GM12878 (cell line): Measurements from ENCODE around the gene LMF1. TPM values are rescaled to one million over a fixed set of nuclear protein-coding genes. Genes with fewer than 3 reads are reported as not detected.

Experiments
- ATAC-seq: fragments of 200-7000 bp; cut with Tn5 transposase; 3 replicates; pipeline ENCODE4 v1.9.1; 2020; ENCODE audit warnings: mild to moderate bottlenecking, moderate library complexity
- BruUV-seq: library from RNA; stranded (reverse); fragments of 400-500 nt; replicated peaks from 2 replicates; lab custom pipeline; 2021; lab: Mats Ljungman, UMichigan
- CTCF ChIA-PET: fragments of 300-600 bp; sonication (Branson Sonifier 250); formaldehyde crosslinking; extraction: SDS; loops from one replicate; lab custom pipeline; 2021; ENCODE audit warnings: inconsistent platforms; lab: Yijun Ruan, JAX
- POLR2A ChIA-PET: fragments of 350-600 bp; formaldehyde crosslinking; extraction: SDS; loops from one replicate; lab custom pipeline; 2021; ENCODE audit warnings: inconsistent platforms; lab: Charles Lee
- RAD21 ChIA-PET: fragments of 300-600 bp; sonication (Branson Sonifier 250); formaldehyde crosslinking; loops from one replicate; lab custom pipeline; 2023; ENCODE audit warnings: antibody characterized with exemption; ENCODE audit not compliant: unreplicated experiment; lab: Charles Lee
- SMC1A ChIA-PET: fragments of 300-600 bp; sonication (Branson Sonifier 250); formaldehyde crosslinking; loops from one replicate; lab custom pipeline; 2023; ENCODE audit not compliant: unreplicated experiment, uncharacterized antibody; lab: Charles Lee
- DNase-seq: peaks from one replicate; pipeline ENCODE4 v3.0.0-alpha.2; 2011; ENCODE audit warnings: low read depth, low spot score
- FAIRE-seq: peaks from 3 replicates; lab custom pipeline; 2011; peaks lifted over from hg19 to GRCh38; lab: Jason Lieb, UNC
- H2AFZ ChIP-seq: 2 replicates; pipeline ENCODE4 v1.6.0; 2011; ENCODE audit warnings: low read depth, low read length, control low read depth; ENCODE audit not compliant: control insufficient read depth
- H3K27ac ChIP-seq: 2 replicates; pipeline ENCODE4 v1.5.1; 2011; ENCODE audit warnings: control low read depth; ENCODE audit not compliant: control insufficient read depth, insufficient read depth
- H3K27me3 ChIP-seq, 2 experiments: replicated peaks in 1 of 2; 2 replicates each; pipeline versions ENCODE4 v1.6.0 to v1.6.1; 2011; ENCODE audit warnings: low read length in 1 of 2; ENCODE audit not compliant: control insufficient read depth in 2 of 2, insufficient read depth in 2 of 2
- H3K36me3 ChIP-seq, 2 experiments: 2 replicates each; pipeline ENCODE4 v1.5.1; 2011; ENCODE audit warnings: low read length in 1 of 2; ENCODE audit not compliant: control insufficient read depth in 2 of 2, insufficient read depth in 2 of 2
- H3K4me1 ChIP-seq: 2 replicates; pipeline ENCODE4 v1.6.1; 2011; ENCODE audit warnings: mild to moderate bottlenecking, low read length, moderate library complexity, mixed read lengths; ENCODE audit not compliant: control insufficient read depth, insufficient read depth
- H3K4me2 ChIP-seq: 2 replicates; pipeline ENCODE4 v1.6.0; 2011; ENCODE audit warnings: control low read depth; ENCODE audit not compliant: control insufficient read depth, insufficient read depth
- H3K4me3 ChIP-seq: fragments of 200-600 bp; sonication (generic); 2 replicates; pipeline ENCODE4 v1.5.1; 2016
- H3K79me2 ChIP-seq: 2 replicates; pipeline ENCODE4 v1.6.0; 2011; ENCODE audit warnings: low read length; ENCODE audit not compliant: control insufficient read depth, insufficient read depth
- H3K9ac ChIP-seq: 2 replicates; pipeline ENCODE4 v1.8.0; 2011; ENCODE audit warnings: low read length, control low read depth, mixed read lengths; ENCODE audit not compliant: control insufficient read depth, insufficient read depth
- H3K9me3 ChIP-seq: replicated peaks from 3 replicates; pipeline ENCODE4 v1.5.1; 2011; ENCODE audit warnings: mild to moderate bottlenecking, low read length; ENCODE audit not compliant: control insufficient read depth, insufficient read depth
- H4K20me1 ChIP-seq: 2 replicates; pipeline ENCODE4 v1.6.0; 2011; ENCODE audit not compliant: control insufficient read depth, insufficient read depth
- ATF7 ChIP-seq: fragments of 450-650 bp; IDR thresholded peaks from 2 replicates; pipeline ENCODE4 v1.6.1; 2016; ENCODE audit warnings: low read depth, mild to moderate bottlenecking
- CBFB ChIP-seq: IDR thresholded peaks from 2 replicates; pipeline ENCODE4 v1.6.1; 2016; ENCODE audit warnings: antibody characterized with exemption, low read depth
- CBX3 ChIP-seq: fragments of 200-600 bp; sonication (generic); IDR thresholded peaks from 2 replicates; pipeline ENCODE4 v1.6.1; 2016; ENCODE audit warnings: low read depth, borderline replicate concordance
- ESRRA ChIP-seq: IDR thresholded peaks from 2 replicates; pipeline ENCODE4 v1.6.1; 2012; ENCODE audit warnings: mild to moderate bottlenecking, low read length, improper control_type of control experiment
- FOS ChIP-seq: IDR thresholded peaks from 3 replicates; pipeline ENCODE4 v1.6.1; 2011; ENCODE audit warnings: borderline replicate concordance; ENCODE audit not compliant: insufficient read length; ENCODE audit errors: extremely low read depth
- MEF2A ChIP-seq: IDR thresholded peaks from 2 replicates; pipeline ENCODE4 v1.6.1; 2011; ENCODE audit warnings: low read depth, mild to moderate bottlenecking, low read length, moderate library complexity; ENCODE audit not compliant: insufficient read depth
- NR2C2 ChIP-seq: IDR thresholded peaks from 2 replicates; pipeline ENCODE4 v1.6.1; 2011; ENCODE audit warnings: borderline replicate concordance, low read depth; ENCODE audit not compliant: control insufficient read depth, insufficient read length
- RFX5 ChIP-seq: IDR thresholded peaks from 2 replicates; pipeline ENCODE4 v1.6.1; 2011; ENCODE audit warnings: low read depth, low read length, improper control_type of control experiment
- STAT1 ChIP-seq: fragments of 450-650 bp; conservative IDR thresholded peaks from 2 replicates; pipeline ENCODE4 v1.6.1; 2014; ENCODE audit warnings: antibody characterized with exemption, mild to moderate bottlenecking
- TCF12 ChIP-seq: IDR thresholded peaks from 2 replicates; pipeline ENCODE4 v1.6.1; 2011; ENCODE audit warnings: low read depth, mild to moderate bottlenecking, low read length
- YY1 ChIP-seq: IDR thresholded peaks from 2 replicates; pipeline ENCODE4 v1.6.1; 2011; ENCODE audit warnings: low read depth, mild to moderate bottlenecking, low read length
- WGBS: methylation state at CpG from one replicate; pipeline ENCODE4 v1.1.6; 2016; ENCODE audit warnings: low lambda C conversion rate; ENCODE audit not compliant: insufficient replicate concordance, insufficient coverage; ENCODE audit errors: missing lambda C conversion rate; 5-methylcytosine and 5-hydroxymethylcytosine counted together
- in situ Hi-C: fragments of 300-500 bp; cut with MboI; formaldehyde crosslinking; loops from 9 replicates; pipeline ENCODE4 v1.14.3; 2018; ENCODE audit warnings: mixed read lengths
- intact Hi-C: fragments of 100-400 bp; cut with micrococcal nuclease; formaldehyde crosslinking; loops from one replicate; pipeline ENCODE4 v1.14.2; 2022; ENCODE audit not compliant: unreplicated experiment
- polyA plus RNA-seq, 11 experiments: library from polyadenylated mRNA; depleted of rRNA in 4 of 11; unstranded in 6 of 11; stranded (reverse) in 5 of 11; fragments of >200 nt; fragmentation: Nextera tagmentation in 4 of 11; fragmentation: Illumina TruSeq in 1 of 11; extraction: Ambion mirVana in 4 of 11; extraction: Trizol in 1 of 11; gene quantifications; 1 replicate in 1 of 11; 2 replicates in 10 of 11; pipeline versions ENCODE4 v1.2.1 to v1.2.3, GENCODE V29; 2011 to 2016; ENCODE audit warnings: inconsistent platforms in 2 of 11, missing spikeins in 2 of 11, low read depth in 1 of 11
- total RNA-seq, 4 experiments: library from RNA; depleted of rRNA in 3 of 4; stranded (reverse); fragments of >200 nt in 3 of 4; fragmentation: Illumina TruSeq in 1 of 4; extraction: Trizol in 1 of 4; gene quantifications; 2 replicates each; pipeline versions ENCODE4 v1.2.1 to v1.2.3, GENCODE V29; 2013 to 2021
- TF ChIP-seq, protein P1 (sequence below): IDR thresholded peaks from 2 replicates; pipeline ENCODE4 v1.6.1; 2012; ENCODE audit warnings: low read depth, low read length, improper control_type of control experiment
- TF ChIP-seq, protein P2 (sequence below): IDR thresholded peaks from 2 replicates; pipeline ENCODE4 v1.6.1; 2011; ENCODE audit warnings: low read depth, low read length, improper control_type of control experiment, borderline replicate concordance
- TF ChIP-seq, protein P3 (sequence below): fragments of 450-650 bp; IDR thresholded peaks from 2 replicates; pipeline ENCODE4 v1.6.1; 2016; ENCODE audit warnings: mild to moderate bottlenecking
- TF ChIP-seq, protein P4 (sequence below): IDR thresholded peaks from 2 replicates; pipeline ENCODE4 v1.6.1; 2012; ENCODE audit warnings: low read length, inconsistent platforms

The LMF1 gene
- total and polyA plus RNA-seq, 10 of the 15 experiments (the other 5 are each of a cell fraction or from before 2014, with no cell fraction given) = 0.18 to 3.2 (median 1.4) TPM; not detected in 1

DNA sequence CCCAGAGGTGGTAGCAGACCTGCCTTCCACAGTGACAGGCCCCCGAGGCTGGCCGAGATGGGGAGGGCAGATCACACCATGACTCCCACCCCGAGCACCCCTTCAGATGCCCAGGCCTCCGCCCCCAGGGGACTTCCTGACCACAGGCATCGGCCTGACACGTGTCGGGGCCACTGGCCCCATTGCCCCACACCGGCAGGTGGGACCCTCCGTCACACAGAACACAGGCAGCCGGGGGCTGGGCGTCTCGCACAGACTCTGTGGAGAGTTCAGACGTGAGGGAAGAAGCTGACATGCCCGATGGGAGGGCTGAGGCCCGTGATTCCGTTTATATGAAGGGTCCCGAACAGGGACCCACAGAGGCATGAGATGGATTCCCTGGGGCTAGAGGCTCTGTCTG, 118.9 kb downstream of the LMF1 start:
- DNase-seq (no peak), FAIRE-seq (no peak), ATAC-seq (no peak)
- H4K20me1 ChIP-seq = no peaks in the 10 kb centered on the region
- H3K27me3 ChIP-seq = no peaks in the 10 kb centered on the region
- 68% methylated on average over 17 of the region's 17 CpGs for WGBS
- no peak overlapping the region for H2AFZ ChIP-seq
- H3K9ac ChIP-seq = no peak overlapping the region
- H3K4me1 ChIP-seq = no peaks in the 10 kb centered on the region
- no peak overlapping the region for H3K4me2 ChIP-seq
- no peak overlapping the region for H3K27ac ChIP-seq
- intact Hi-C loops (no loop called here), in situ Hi-C loops (no loop called here)
- no TSS peak for BruUV-seq
- H3K9me3 ChIP-seq = peaks cover 7% of the 10 kb centered on the region; the same call in 1 of the 3 replicates
- ChIA-PET RAD21 (no interaction called here), SMC1A (no interaction called here), POLR2A (no interaction called here), CTCF (no interaction called here)
- H3K36me3 ChIP-seq = no peaks in the 10 kb centered on the region
- no peak for TF ChIP-seq RFX5
- no peak for TF ChIP-seq STAT1
- TF ChIP-seq, protein P1, sequence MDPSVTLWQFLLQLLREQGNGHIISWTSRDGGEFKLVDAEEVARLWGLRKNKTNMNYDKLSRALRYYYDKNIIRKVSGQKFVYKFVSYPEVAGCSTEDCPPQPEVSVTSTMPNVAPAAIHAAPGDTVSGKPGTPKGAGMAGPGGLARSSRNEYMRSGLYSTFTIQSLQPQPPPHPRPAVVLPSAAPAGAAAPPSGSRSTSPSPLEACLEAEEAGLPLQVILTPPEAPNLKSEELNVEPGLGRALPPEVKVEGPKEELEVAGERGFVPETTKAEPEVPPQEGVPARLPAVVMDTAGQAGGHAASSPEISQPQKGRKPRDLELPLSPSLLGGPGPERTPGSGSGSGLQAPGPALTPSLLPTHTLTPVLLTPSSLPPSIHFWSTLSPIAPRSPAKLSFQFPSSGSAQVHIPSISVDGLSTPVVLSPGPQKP = no peak
- TF ChIP-seq ESRRA = no peak
- TF ChIP-seq YY1 = no peak
- no peak for TF ChIP-seq NR2C2
- no peak for TF ChIP-seq ATF7
- no peak for TF ChIP-seq CBFB
- no peak for TF ChIP-seq MEF2A
- no peak for TF ChIP-seq TCF12
- TF ChIP-seq, protein P2, sequence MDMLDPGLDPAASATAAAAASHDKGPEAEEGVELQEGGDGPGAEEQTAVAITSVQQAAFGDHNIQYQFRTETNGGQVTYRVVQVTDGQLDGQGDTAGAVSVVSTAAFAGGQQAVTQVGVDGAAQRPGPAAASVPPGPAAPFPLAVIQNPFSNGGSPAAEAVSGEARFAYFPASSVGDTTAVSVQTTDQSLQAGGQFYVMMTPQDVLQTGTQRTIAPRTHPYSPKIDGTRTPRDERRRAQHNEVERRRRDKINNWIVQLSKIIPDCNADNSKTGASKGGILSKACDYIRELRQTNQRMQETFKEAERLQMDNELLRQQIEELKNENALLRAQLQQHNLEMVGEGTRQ = no peak
- TF ChIP-seq FOS = no peak
- TF ChIP-seq, protein P3, sequence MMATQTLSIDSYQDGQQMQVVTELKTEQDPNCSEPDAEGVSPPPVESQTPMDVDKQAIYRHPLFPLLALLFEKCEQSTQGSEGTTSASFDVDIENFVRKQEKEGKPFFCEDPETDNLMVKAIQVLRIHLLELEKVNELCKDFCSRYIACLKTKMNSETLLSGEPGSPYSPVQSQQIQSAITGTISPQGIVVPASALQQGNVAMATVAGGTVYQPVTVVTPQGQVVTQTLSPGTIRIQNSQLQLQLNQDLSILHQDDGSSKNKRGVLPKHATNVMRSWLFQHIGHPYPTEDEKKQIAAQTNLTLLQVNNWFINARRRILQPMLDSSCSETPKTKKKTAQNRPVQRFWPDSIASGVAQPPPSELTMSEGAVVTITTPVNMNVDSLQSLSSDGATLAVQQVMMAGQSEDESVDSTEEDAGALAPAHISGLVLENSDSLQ = no peak
- TF ChIP-seq, protein P4, sequence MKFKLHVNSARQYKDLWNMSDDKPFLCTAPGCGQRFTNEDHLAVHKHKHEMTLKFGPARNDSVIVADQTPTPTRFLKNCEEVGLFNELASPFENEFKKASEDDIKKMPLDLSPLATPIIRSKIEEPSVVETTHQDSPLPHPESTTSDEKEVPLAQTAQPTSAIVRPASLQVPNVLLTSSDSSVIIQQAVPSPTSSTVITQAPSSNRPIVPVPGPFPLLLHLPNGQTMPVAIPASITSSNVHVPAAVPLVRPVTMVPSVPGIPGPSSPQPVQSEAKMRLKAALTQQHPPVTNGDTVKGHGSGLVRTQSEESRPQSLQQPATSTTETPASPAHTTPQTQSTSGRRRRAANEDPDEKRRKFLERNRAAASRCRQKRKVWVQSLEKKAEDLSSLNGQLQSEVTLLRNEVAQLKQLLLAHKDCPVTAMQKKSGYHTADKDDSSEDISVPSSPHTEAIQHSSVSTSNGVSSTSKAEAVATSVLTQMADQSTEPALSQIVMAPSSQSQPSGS = no peak
- no peak for TF ChIP-seq CBX3
- no peaks in the 10 kb centered on the region for H3K79me2 ChIP-seq
- H3K4me3 ChIP-seq = no peak overlapping the region
